ENCODE measurements around the gene TMEM138.

TMEM138 gene

DNA sequence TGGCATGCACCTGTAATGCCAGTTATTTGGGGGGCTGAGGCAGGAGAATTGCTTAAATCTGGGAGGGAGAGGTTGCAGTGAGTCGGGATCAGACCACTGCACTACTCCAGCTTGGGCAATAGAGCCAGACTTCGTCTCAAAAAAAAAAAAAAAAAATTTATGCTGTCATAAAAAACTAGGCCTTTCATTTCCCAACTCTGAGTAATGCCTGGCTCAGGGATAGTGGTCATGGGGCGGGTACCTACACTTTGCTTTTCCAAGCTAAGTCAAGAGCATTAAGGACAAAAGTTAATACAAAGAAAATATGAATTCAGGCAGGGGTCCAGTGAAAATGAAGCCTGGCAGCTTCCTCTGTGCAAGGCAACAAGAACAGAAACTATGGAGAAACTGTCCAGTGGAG lies 51.3 kb downstream of the TMEM138 start:
- DNase-seq = no peak

DNA sequence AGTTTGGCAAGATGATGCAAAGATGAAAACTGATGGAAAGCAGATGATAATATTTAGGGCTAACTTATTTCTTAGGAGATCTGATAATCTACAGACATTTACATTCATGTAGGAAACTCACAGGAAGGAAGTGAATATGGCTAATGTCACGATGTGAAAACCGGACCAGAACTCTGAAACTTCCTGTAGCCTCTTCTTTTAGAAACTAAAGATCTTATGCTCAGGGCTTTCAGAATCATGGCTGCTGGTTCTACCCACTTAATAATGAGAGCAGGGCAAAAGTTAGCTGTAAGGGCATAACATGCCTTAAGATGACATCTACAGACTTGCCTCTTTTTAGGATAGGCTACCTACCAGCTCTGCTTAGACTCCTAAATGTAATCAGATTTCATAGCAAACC lies 52.4 kb downstream of the TMEM138 start:
- no peak for DNase-seq

DNA sequence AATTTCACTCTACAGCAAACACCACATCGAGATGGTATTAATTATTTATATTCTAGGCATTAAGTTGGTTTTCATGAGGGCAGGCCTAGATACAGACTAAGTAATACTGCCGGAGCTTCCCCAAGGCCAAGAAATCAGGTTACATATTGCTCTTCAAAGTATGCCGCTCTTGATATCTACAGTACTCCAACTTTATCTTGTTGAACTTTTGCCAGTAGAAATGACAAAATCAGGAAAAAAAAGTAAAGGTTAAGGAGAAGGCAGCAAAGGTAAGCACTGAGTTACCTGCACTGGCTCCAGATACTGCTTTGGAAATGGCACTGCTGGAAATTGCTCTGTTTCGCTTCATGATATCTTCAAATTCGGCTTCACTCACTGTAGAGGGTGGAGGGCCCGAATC lies 53.2 kb downstream of the TMEM138 start:
- DNase-seq = no peak

GRCh38 chr11:61416941-61417340 lies 54.8 kb downstream of the TMEM138 start:
- no peak for DNase-seq

DNA sequence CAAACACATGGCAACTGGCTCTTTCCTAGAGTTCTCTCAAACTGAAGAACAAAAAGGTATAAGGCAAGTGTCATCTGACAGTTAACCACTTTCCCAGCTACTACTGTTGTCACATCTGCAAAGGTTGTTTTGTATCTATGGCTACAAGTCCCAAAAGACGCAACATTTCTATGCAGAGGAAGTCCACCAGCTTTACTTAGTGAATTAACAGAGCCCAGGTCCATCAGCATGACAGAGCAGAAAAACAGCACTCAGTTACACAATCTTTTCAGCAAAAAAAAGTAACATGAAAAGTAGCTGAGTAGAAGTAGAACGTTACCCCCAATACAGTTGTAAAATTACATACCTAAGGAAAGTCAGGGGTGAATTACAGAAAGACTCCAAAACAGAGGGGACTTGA lies 55.5 kb downstream of the TMEM138 start:
- no peak for DNase-seq

DNA sequence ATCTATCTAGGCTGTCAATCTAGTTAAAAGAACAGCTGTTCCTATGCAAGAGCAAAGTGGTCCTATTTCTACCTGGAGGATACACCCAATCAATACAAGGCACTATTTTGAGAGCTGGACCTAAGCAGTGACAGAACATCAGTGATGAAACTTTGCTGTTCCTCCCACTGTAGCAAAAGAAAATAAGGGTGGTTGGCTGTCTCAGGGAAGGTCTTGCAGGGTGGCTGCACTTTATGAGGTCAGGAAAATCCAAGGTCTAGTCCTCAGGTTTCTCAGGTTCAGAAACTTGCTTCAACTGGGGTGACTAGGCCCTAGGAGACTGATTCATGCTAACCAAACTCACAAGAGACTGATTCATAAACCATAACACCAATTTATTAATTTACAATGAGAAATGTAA lies 56.0 kb downstream of the TMEM138 start:
- no peak for DNase-seq

Data from CD4-positive, alpha-beta T cell treated with Interleukin-17A for 1 hour (primary cell).